Endothelial cell (in vitro differentiated cells): ENCODE measurements around the gene ATP10D. TPM values are rescaled to one million over a fixed set of nuclear protein-coding genes. Genes with fewer than 3 reads are reported as not detected.

Experiments
- DNase-seq: peaks from one replicate; pipeline ENCODE4 v3.0.0; 2021; ENCODE audit warnings: low spot score
- H3K27ac Mint-ChIP-seq: one replicate; pipeline ENCODE4 v1.8.0; 2021; ENCODE audit warnings: mixed read lengths, inconsistent platforms; ENCODE audit not compliant: unreplicated experiment
- H3K27me3 Mint-ChIP-seq: one replicate; pipeline ENCODE4 v1.8.0; 2021; ENCODE audit warnings: mild to moderate bottlenecking, moderate library complexity, mixed read lengths, inconsistent platforms; ENCODE audit not compliant: unreplicated experiment
- H3K36me3 Mint-ChIP-seq: one replicate; pipeline ENCODE4 v1.8.0; 2021; ENCODE audit warnings: mild to moderate bottlenecking, low read depth, mixed read lengths, inconsistent platforms; ENCODE audit not compliant: unreplicated experiment
- H3K4me1 Mint-ChIP-seq: one replicate; pipeline ENCODE4 v1.8.0; 2021; ENCODE audit warnings: mild to moderate bottlenecking, mixed read lengths, inconsistent platforms; ENCODE audit not compliant: unreplicated experiment
- H3K4me3 Mint-ChIP-seq: one replicate; pipeline ENCODE4 v1.8.0; 2021; ENCODE audit warnings: mild to moderate bottlenecking, mixed read lengths, inconsistent platforms; ENCODE audit not compliant: unreplicated experiment
- H3K9me3 Mint-ChIP-seq: one replicate; pipeline ENCODE4 v1.8.0; 2021; ENCODE audit warnings: mixed read lengths, inconsistent platforms; ENCODE audit not compliant: unreplicated experiment
- total RNA-seq: library from RNA; stranded (reverse); fragmentation: NEBNext Ultra II Directional; extraction: Animal tissue kit (Norgen Biotek cat#: 25700); gene quantifications from one replicate; pipeline ENCODE4 v1.2.1, GENCODE V29; 2021; ENCODE audit not compliant: unreplicated experiment
- TF ChIP-seq, protein P1 (sequence below): fragments of 200-600 bp; sonication (generic); IDR thresholded peaks from one replicate; pipeline ENCODE4 v1.5.0; 2021; ENCODE audit warnings: antibody characterized with exemption; ENCODE audit not compliant: unreplicated experiment

The ATP10D gene
- total RNA-seq, 1 donor from 2014 or later = 9.3 TPM

DNA sequence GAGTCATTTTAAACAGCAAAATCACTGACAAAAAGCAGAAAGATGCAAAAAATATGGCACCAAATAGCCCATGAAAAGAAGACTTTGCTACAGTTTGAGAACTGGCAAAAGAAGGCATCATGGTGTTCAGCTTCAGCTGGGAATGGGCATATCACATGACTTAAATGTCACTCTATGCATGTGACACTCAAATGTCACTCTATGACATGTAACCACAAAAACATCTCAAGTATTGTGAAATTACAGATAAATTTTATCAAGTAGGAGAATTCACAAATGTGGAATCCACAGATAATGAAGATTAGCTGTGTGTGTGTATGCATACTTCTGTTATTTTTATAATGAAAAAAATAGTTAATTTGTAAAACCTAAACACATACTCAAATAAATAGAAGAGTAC is 81.9 kb downstream of the ATP10D start:
- Mint-ChIP-seq H3K9me3 (no peaks in the 10 kb centered on the region), H3K27ac (no peak overlapping the region), H3K4me3 (no peak overlapping the region), H3K4me1 (peaks cover 8% of the 10 kb centered on the region), H3K27me3 (no peaks in the 10 kb centered on the region), H3K36me3 (peaks cover 9% of the 10 kb centered on the region)
- TF ChIP-seq, protein P1, sequence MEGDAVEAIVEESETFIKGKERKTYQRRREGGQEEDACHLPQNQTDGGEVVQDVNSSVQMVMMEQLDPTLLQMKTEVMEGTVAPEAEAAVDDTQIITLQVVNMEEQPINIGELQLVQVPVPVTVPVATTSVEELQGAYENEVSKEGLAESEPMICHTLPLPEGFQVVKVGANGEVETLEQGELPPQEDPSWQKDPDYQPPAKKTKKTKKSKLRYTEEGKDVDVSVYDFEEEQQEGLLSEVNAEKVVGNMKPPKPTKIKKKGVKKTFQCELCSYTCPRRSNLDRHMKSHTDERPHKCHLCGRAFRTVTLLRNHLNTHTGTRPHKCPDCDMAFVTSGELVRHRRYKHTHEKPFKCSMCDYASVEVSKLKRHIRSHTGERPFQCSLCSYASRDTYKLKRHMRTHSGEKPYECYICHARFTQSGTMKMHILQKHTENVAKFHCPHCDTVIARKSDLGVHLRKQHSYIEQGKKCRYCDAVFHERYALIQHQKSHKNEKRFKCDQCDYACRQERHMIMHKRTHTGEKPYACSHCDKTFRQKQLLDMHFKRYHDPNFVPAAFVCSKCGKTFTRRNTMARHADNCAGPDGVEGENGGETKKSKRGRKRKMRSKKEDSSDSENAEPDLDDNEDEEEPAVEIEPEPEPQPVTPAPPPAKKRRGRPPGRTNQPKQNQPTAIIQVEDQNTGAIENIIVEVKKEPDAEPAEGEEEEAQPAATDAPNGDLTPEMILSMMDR = no peak
- no peak for DNase-seq

DNA sequence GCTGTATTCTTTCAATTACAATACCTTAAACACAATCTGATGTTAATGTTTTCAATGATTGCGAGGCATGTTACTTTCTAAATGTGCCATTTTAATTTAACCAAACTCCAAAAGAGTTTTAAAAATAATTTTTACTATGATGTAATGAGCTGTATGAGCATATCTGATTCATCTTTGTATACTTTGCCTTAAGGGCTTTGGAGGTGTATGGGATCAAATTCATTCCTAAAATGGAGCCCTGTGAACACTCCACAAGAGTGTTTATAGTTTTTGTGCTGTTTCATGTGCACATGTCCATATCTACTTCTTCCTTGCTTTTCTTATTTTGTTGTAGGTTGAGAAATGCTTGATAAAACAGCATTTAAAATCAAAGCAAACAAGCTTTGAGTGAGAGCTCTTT is 82.4 kb downstream of the ATP10D start:
- no peak for DNase-seq
- H3K27me3 Mint-ChIP-seq = no peaks in the 10 kb centered on the region
- no peak overlapping the region for H3K27ac Mint-ChIP-seq
- no peak overlapping the region for H3K4me3 Mint-ChIP-seq
- TF ChIP-seq, protein P1 = no peak
- no peaks in the 10 kb centered on the region for H3K9me3 Mint-ChIP-seq
- H3K4me1 Mint-ChIP-seq = peaks cover 14% of the 10 kb centered on the region
- peaks cover 12% of the 10 kb centered on the region for H3K36me3 Mint-ChIP-seq

DNA sequence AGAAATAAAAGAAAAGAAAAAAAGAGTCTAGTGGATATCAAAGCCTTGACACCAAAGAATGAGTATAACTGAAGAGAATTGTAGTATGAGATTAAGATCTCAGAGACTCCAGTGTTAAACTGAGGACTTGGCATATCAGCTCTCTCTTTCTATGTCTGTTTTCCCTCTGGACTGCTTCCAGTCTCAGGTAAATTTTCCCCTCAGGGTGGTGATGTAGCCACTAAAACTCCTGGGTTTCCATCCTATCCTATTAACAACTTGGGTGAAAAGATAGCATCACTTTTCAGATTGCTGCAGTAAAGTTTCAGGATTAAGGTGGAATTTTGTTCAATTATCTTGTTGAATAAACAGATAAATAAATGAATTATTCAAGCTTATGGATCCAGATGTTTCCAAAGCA is 85.7 kb downstream of the ATP10D start:
- DNase-seq = no peak
- TF ChIP-seq, protein P1 = no peak
- Mint-ChIP-seq H3K36me3 (peaks cover 15% of the 10 kb centered on the region), H3K9me3 (no peaks in the 10 kb centered on the region), H3K4me3 (no peak overlapping the region), H3K27me3 (no peaks in the 10 kb centered on the region), H3K27ac (no peak overlapping the region), H3K4me1 (peaks cover 12% of the 10 kb centered on the region)

DNA sequence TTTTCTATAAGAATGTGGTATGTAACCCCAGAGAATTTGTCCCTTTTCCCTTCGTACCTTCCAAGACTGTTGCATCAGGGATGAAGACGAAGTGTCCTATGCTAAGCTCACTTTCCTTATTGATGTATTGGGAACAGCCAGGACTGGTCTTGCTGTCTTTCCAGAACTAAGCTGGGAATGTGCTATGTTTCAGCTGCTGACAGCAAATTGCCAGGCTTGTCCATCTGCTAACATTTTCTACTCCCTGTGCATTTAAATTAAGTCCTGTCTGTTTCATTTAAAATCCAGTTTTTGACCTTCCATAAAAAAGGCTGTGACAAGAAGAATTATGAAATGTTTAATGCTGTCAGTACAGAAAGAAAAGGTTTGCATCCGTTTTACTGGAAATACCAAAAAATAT is 87.9 kb downstream of the ATP10D start:
- H3K4me3 Mint-ChIP-seq = no peak overlapping the region
- H3K9me3 Mint-ChIP-seq = no peaks in the 10 kb centered on the region
- TF ChIP-seq, protein P1 = no peak
- no peaks in the 10 kb centered on the region for H3K27me3 Mint-ChIP-seq
- DNase-seq = no peak
- peaks cover 12% of the 10 kb centered on the region for H3K4me1 Mint-ChIP-seq
- no peak overlapping the region for H3K27ac Mint-ChIP-seq
- peaks cover 15% of the 10 kb centered on the region for H3K36me3 Mint-ChIP-seq

DNA sequence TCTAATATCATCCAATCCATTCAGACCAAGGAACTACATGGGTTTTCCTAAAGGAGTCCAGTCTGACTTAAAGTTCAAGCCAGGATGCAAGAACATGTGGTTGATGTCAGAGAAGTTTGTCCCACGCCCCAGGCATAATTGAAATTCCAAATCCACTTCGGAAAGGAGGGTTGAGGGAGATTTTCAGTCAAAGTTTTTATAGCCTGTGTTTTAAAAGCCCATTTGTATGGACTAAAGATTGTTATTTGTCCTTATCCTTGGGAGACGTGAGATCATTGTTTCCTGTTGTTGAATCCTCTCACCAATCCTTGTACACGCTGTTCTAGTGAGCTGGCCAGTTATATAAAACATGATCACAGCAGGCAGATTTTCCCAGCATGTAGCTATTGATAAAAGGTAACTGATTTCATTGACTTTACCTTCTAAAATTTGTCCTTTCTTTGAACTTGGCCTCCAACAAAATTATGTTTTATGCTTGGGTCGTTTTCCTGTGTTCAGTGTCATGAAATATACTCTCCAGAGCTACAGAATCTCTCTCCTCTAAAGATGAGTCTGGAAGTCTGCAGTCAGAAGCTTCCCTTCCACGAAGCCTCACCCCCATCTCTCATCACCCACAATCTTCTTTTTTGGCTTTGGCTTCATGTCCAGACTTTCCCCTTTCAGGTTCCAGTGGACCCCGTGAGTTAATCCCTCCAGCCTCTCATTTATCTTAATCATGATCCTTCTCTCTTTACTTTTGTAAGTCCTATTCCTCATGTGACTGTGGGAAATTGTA is 92.9 kb downstream of the ATP10D start:
- no peak for DNase-seq
- H3K36me3 Mint-ChIP-seq = peaks cover 5% of the 10 kb centered on the region
- H3K4me1 Mint-ChIP-seq = peaks cover 4% of the 10 kb centered on the region
- no peak overlapping the region for H3K4me3 Mint-ChIP-seq
- no peaks in the 10 kb centered on the region for H3K9me3 Mint-ChIP-seq
- H3K27ac Mint-ChIP-seq = peak overlapping the region; percentile 22
- TF ChIP-seq, protein P1 = no peak
- H3K27me3 Mint-ChIP-seq = no peaks in the 10 kb centered on the region
